SK-N-SH (cell line): Measurements from ENCODE around the gene MLST8. TPM values are rescaled to one million over a fixed set of nuclear protein-coding genes. Genes with fewer than 3 reads are reported as not detected.

ENCODE experiments used
- CTCF ChIA-PET: fragments of 300-600, 350-600 bp; formaldehyde crosslinking; extraction: SDS; loops from one replicate; lab custom pipeline; 2021; lab: Yijun Ruan, JAX
- POLR2A ChIA-PET: fragments of 350-600 bp; sonication (Branson Sonifier 250); formaldehyde crosslinking; extraction: SDS; loops from one replicate; lab custom pipeline; 2020; ENCODE audit warnings: antibody characterized with exemption, inconsistent platforms; lab: Yijun Ruan, JAX
- DNase-seq: peaks from one replicate; pipeline ENCODE4 v3.0.0; 2012
- H2AFZ ChIP-seq: fragments of 200-600 bp; sonication (generic); 2 replicates; pipeline ENCODE4 v1.8.1; 2016; ENCODE audit warnings: antibody characterized with exemption, mild to moderate bottlenecking, low read depth
- H3F3A ChIP-seq: fragments of 200-600 bp; sonication (generic); replicated peaks from 2 replicates; pipeline ENCODE3; 2016; ENCODE audit warnings: antibody characterized with exemption, mild to moderate bottlenecking; ENCODE audit not compliant: insufficient read depth
- H3K27ac ChIP-seq, 2 experiments: fragments of 200-500 bp in 1 of 2; fragments of 200-600 bp in 1 of 2; sonication (Bioruptor generic) in 1 of 2; sonication (generic), shearing (Covaris generic) in 1 of 2; 2 replicates each; pipeline versions ENCODE4 v1.5.1 to v1.6.1; 2014 to 2016; ENCODE audit warnings: low read depth in 2 of 2, inconsistent platforms in 1 of 2, low read length in 1 of 2, mild to moderate bottlenecking in 1 of 2, mixed read lengths in 1 of 2
- H3K27me3 ChIP-seq: fragments of 200-600 bp; sonication (generic), shearing (Covaris generic); 2 replicates; pipeline ENCODE4 v1.6.1; 2016; ENCODE audit warnings: mixed run types; ENCODE audit not compliant: insufficient read depth
- H3K36me3 ChIP-seq, 2 experiments: fragments of 200-500 bp in 1 of 2; fragments of 200-600 bp in 1 of 2; sonication (Bioruptor generic) in 1 of 2; sonication (generic) in 1 of 2; replicated peaks in 1 of 2; 2 replicates each; pipeline versions ENCODE3 to v1.5.1; 2014 to 2016; ENCODE audit warnings: low read length in 1 of 2, mild to moderate bottlenecking in 1 of 2; ENCODE audit not compliant: insufficient read depth in 2 of 2, control insufficient read depth in 1 of 2
- H3K4me1 ChIP-seq, 2 experiments: fragments of 200-500 bp in 1 of 2; fragments of 200-600 bp in 1 of 2; sonication (Bioruptor generic) in 1 of 2; sonication (generic), shearing (Covaris generic) in 1 of 2; 2 replicates each; pipeline versions ENCODE4 v1.5.1 to v1.6.1; 2014 to 2016; ENCODE audit warnings: low read depth in 1 of 2, low read length in 1 of 2, mixed run types in 1 of 2; ENCODE audit not compliant: insufficient read depth in 2 of 2, control insufficient read depth in 1 of 2
- H3K4me2 ChIP-seq: fragments of 200-600 bp; sonication (generic), shearing (Covaris generic); 2 replicates; pipeline ENCODE4 v1.6.1; 2017; ENCODE audit warnings: mixed run types
- H3K4me3 ChIP-seq, 2 experiments: fragments of 200-500 bp in 1 of 2; fragments of 200-600 bp in 1 of 2; sonication (Bioruptor generic) in 1 of 2; sonication (generic), shearing (Covaris generic) in 1 of 2; 2 replicates each; pipeline versions ENCODE4 v1.5.1 to v1.8.1; 2014 to 2016; ENCODE audit warnings: low read depth in 2 of 2, inconsistent platforms in 1 of 2, low read length in 1 of 2, mild to moderate bottlenecking in 1 of 2, mixed read lengths in 1 of 2, moderate library complexity in 1 of 2
- H3K79me2 ChIP-seq: fragments of 200-600 bp; sonication (generic); 2 replicates; pipeline ENCODE4 v1.8.1; 2017; ENCODE audit warnings: mild to moderate bottlenecking; ENCODE audit not compliant: insufficient read depth
- H3K9ac ChIP-seq: fragments of 200-600 bp; sonication (generic); 2 replicates; pipeline ENCODE4 v1.6.1; 2017; ENCODE audit warnings: mixed run types
- H3K9me2 ChIP-seq: fragments of 200-600 bp; sonication (generic); 2 replicates; pipeline ENCODE4 v1.6.1; 2017; ENCODE audit warnings: mixed run types
- H3K9me3 ChIP-seq: fragments of 200-600 bp; sonication (generic); 2 replicates; pipeline ENCODE4 v1.6.1; 2017; ENCODE audit warnings: mixed run types, mild to moderate bottlenecking, moderate library complexity
- H4K20me1 ChIP-seq: fragments of 200-600 bp; sonication (generic); 2 replicates; pipeline ENCODE4 v1.6.1; 2017; ENCODE audit warnings: mild to moderate bottlenecking, mixed run types; ENCODE audit not compliant: insufficient read depth
- CHD2 ChIP-seq: fragments of 150-350 bp; IDR thresholded peaks from 2 replicates; pipeline ENCODE4 v1.6.1; 2018; ENCODE audit warnings: low read length; ENCODE audit not compliant: partially characterized antibody
- FOXJ3 ChIP-seq: sonication (generic); formaldehyde crosslinking; IDR thresholded peaks from 2 replicates; pipeline ENCODE4 v1.5.1; 2020; ENCODE audit warnings: mild to moderate bottlenecking, missing genetic modification reagents
- NRF1 ChIP-seq: IDR thresholded peaks from 2 replicates; pipeline ENCODE4 v1.6.1; 2012; ENCODE audit warnings: low read depth, mild to moderate bottlenecking, low read length
- RAD21 ChIP-seq: IDR thresholded peaks from 2 replicates; pipeline ENCODE4 v1.6.1; 2012; ENCODE audit warnings: mild to moderate bottlenecking, low read length
- RCOR1 ChIP-seq: fragments of 150-350 bp; IDR thresholded peaks from 2 replicates; pipeline ENCODE4 v1.6.1; 2017; ENCODE audit warnings: antibody characterized with exemption, low read length
- RFX5 ChIP-seq: IDR thresholded peaks from 2 replicates; pipeline ENCODE4 v1.6.1; 2012; ENCODE audit warnings: mild to moderate bottlenecking, improper control_type of control experiment, low read length
- WGBS: methylation state at CpG from one replicate; pipeline ENCODE4 v1.1.6; 2017; ENCODE audit warnings: low lambda C conversion rate; 5-methylcytosine and 5-hydroxymethylcytosine counted together
- polyA plus RNA-seq, 3 experiments: library from polyadenylated mRNA; depleted of rRNA; stranded (reverse); fragments of >200 nt; gene quantifications; 2 replicates each; pipeline ENCODE4 v1.2.3, GENCODE V29; 2012
- TF ChIP-seq, protein P1 (sequence below): IDR thresholded peaks from 2 replicates; pipeline ENCODE4 v1.4.0; 2012; ENCODE audit warnings: low read depth, borderline replicate concordance
- TF ChIP-seq, protein P2 (sequence below): IDR thresholded peaks from 2 replicates; pipeline ENCODE4 v1.4.0; 2012; ENCODE audit warnings: low read depth, borderline replicate concordance
- TF ChIP-seq, protein P3 (sequence below): fragments of 200-600 bp; sonication (generic); IDR thresholded peaks from 2 replicates; pipeline ENCODE4 v1.6.1; 2017; ENCODE audit warnings: antibody characterized with exemption, mild to moderate bottlenecking, moderate library complexity
- TF ChIP-seq, protein P4 (sequence below): fragments of 150-350 bp; IDR thresholded peaks from 2 replicates; pipeline ENCODE4 v1.6.1; 2017; ENCODE audit warnings: antibody characterized with exemption, low read length, low read depth, borderline replicate concordance

Gene MLST8
- polyA plus RNA-seq, 1 of the 3 experiments (the other 2 are of a cell fraction) = 85.4 TPM

DNA sequence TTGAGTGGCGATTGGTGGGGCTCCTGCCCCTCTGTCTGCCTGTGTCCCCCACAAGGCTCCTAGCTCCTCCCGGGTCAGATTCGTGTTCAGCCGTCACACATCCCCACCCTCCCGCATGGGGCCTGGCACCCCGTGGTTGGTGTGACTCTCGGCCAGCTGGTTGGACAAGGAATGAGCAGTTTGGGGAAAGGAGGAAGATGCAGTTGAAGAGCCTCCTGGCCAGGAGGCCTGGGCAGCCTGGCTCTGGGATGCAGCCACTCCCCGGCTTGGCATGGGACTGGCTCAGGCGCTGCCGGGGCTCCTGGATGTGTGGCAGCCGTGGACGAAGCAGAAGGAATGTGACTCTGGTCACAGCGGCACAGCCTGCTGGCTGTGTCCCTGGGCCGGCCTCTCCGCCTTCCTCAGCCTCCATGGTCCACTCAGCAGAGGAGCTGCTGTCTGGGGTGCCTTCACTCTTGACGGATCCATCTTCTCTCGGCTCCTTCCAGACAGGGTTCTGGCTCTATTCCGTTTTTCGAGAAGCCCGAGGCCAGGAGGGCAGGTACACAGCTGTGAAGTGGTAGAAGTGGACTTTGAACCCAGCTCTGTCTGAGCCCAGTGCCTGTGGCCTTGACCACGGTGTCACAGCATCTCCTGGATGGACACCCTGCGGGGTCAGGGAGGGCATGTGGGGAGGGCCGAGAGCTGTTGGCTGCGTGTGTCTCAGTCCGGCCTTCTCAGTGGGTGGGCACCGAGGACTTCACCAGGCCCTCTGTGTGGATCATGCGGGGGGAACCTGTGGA is 47.6 kb upstream of the MLST8 start:
- peaks cover 78% of the 10 kb centered on the region for H4K20me1 ChIP-seq
- H3K27me3 ChIP-seq = no peaks in the 10 kb centered on the region
- H3K9me2 ChIP-seq = no peaks in the 10 kb centered on the region
- H3K4me1 ChIP-seq = peaks cover 15 to 44% of the 10 kb centered on the region in 2 experiments; a peak in 3 of 4 replicates
- H3K36me3 ChIP-seq = peaks cover 17 to 18% of the 10 kb centered on the region in 2 experiments
- CTCF ChIA-PET = no interaction called here
- peaks cover 11% of the 10 kb centered on the region for H3F3A ChIP-seq
- TF ChIP-seq, protein P1, sequence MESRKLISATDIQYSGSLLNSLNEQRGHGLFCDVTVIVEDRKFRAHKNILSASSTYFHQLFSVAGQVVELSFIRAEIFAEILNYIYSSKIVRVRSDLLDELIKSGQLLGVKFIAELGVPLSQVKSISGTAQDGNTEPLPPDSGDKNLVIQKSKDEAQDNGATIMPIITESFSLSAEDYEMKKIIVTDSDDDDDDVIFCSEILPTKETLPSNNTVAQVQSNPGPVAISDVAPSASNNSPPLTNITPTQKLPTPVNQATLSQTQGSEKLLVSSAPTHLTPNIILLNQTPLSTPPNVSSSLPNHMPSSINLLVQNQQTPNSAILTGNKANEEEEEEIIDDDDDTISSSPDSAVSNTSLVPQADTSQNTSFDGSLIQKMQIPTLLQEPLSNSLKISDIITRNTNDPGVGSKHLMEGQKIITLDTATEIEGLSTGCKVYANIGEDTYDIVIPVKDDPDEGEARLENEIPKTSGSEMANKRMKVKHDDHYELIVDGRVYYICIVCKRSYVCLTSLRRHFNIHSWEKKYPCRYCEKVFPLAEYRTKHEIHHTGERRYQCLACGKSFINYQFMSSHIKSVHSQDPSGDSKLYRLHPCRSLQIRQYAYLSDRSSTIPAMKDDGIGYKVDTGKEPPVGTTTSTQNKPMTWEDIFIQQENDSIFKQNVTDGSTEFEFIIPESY = no peak
- no peak for TF ChIP-seq CHD2
- no peak for TF ChIP-seq FOXJ3 (CRISPR knock-in tag)
- no peak for TF ChIP-seq NRF1
- TF ChIP-seq, protein P2, sequence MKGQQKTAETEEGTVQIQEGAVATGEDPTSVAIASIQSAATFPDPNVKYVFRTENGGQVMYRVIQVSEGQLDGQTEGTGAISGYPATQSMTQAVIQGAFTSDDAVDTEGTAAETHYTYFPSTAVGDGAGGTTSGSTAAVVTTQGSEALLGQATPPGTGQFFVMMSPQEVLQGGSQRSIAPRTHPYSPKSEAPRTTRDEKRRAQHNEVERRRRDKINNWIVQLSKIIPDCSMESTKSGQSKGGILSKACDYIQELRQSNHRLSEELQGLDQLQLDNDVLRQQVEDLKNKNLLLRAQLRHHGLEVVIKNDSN = no peak
- TF ChIP-seq, protein P3, sequence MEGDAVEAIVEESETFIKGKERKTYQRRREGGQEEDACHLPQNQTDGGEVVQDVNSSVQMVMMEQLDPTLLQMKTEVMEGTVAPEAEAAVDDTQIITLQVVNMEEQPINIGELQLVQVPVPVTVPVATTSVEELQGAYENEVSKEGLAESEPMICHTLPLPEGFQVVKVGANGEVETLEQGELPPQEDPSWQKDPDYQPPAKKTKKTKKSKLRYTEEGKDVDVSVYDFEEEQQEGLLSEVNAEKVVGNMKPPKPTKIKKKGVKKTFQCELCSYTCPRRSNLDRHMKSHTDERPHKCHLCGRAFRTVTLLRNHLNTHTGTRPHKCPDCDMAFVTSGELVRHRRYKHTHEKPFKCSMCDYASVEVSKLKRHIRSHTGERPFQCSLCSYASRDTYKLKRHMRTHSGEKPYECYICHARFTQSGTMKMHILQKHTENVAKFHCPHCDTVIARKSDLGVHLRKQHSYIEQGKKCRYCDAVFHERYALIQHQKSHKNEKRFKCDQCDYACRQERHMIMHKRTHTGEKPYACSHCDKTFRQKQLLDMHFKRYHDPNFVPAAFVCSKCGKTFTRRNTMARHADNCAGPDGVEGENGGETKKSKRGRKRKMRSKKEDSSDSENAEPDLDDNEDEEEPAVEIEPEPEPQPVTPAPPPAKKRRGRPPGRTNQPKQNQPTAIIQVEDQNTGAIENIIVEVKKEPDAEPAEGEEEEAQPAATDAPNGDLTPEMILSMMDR = no peak
- no peak for TF ChIP-seq RAD21
- TF ChIP-seq, protein P4, sequence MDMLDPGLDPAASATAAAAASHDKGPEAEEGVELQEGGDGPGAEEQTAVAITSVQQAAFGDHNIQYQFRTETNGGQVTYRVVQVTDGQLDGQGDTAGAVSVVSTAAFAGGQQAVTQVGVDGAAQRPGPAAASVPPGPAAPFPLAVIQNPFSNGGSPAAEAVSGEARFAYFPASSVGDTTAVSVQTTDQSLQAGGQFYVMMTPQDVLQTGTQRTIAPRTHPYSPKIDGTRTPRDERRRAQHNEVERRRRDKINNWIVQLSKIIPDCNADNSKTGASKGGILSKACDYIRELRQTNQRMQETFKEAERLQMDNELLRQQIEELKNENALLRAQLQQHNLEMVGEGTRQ = no peak
- H3K79me2 ChIP-seq = peaks cover 90% of the 10 kb centered on the region
- 0 out of 4 replicates have a peak overlapping the region, but pooled peaks of 1 of the 2 experiments have one; percentile 100 for H3K4me3 ChIP-seq
- H2AFZ ChIP-seq = no peak overlapping the region
- peak overlapping the region; percentile 82; the same call in 1 of the 2 replicates for H3K9ac ChIP-seq
- DNase-seq = no peak
- H3K27ac ChIP-seq = no peak overlapping the region
- 89% methylated on average over 21 of the region's 27 CpGs for WGBS
- POLR2A ChIA-PET = no interaction called here
- no peaks in the 10 kb centered on the region for H3K9me3 ChIP-seq
- peak overlapping the region; percentile 95 for H3K4me2 ChIP-seq

DNA sequence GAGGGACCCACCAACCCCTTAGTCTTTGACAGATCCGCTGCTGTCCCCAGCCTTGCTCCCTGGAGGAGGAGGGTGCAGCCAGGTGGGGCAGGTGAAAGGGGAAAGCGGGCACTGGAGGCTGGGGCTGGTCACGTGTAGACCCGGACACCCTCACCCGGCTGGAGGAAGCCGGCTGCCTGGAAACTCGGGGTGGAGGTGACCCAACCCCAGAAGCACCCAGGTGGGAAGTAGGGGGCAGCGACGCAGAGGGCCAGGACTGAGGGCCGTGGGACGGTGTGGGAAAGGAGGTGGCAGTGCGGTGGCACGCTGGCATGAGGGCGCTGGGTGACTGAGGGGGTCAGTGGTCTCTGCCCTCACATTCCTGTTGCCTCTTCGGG is 47.0 kb upstream of the MLST8 start:
- Histone ChIP-seq H2AFZ (no peak overlapping the region), H3K36me3 (peaks cover 13 to 16% of the 10 kb centered on the region in 2 experiments), H3K27me3 (no peaks in the 10 kb centered on the region), H3K9ac (no peak overlapping the region), H3K9me3 (no peaks in the 10 kb centered on the region), H4K20me1 (peaks cover 78% of the 10 kb centered on the region), H3K4me1 (peaks cover 11 to 38% of the 10 kb centered on the region in 2 experiments; a peak in 3 of 4 replicates), H3K27ac (no peak overlapping the region; a peak in 1 of 4 replicates), H3K9me2 (no peaks in the 10 kb centered on the region), H3K4me3 (no peak overlapping the region), H3K79me2 (peaks cover 90% of the 10 kb centered on the region)
- WGBS = 89% methylated on average over 11 of the region's 15 CpGs
- DNase-seq = no peak
- TF ChIP-seq RCOR1 (no peak), RAD21 (no peak), RFX5 (no peak)
- TF ChIP-seq, protein P2 = no peak
- TF ChIP-seq, all 33 proteins: peak for 0
- ChIA-PET CTCF (no interaction called here), POLR2A (no interaction called here)
- Histone ChIP-seq H3F3A (peaks cover 9% of the 10 kb centered on the region), H3K4me2 (peak overlapping the region; percentile 95; the same call in 1 of the 2 replicates)
